SK-N-SH (cell line): ENCODE measurements around the gene RYR3.

Experiments
- GATA2 ChIP-seq: sonication (generic); formaldehyde crosslinking; IDR thresholded peaks from 2 replicates; pipeline ENCODE4 v1.5.0; 2020; ENCODE audit warnings: mild to moderate bottlenecking, missing genetic modification reagents
- RAD21 ChIP-seq: IDR thresholded peaks from 2 replicates; pipeline ENCODE4 v1.6.1; 2012; ENCODE audit warnings: mild to moderate bottlenecking, low read length
- SIN3A ChIP-seq: IDR thresholded peaks from 2 replicates; pipeline ENCODE4 v1.6.1; 2012; ENCODE audit warnings: low read depth, mild to moderate bottlenecking, low read length, moderate library complexity, borderline replicate concordance
- TF ChIP-seq, protein P1 (sequence below): fragments of 200-600 bp; sonication (generic); IDR thresholded peaks from 2 replicates; pipeline ENCODE4 v1.6.1; 2017; ENCODE audit warnings: antibody characterized with exemption, mild to moderate bottlenecking, moderate library complexity

DNA sequence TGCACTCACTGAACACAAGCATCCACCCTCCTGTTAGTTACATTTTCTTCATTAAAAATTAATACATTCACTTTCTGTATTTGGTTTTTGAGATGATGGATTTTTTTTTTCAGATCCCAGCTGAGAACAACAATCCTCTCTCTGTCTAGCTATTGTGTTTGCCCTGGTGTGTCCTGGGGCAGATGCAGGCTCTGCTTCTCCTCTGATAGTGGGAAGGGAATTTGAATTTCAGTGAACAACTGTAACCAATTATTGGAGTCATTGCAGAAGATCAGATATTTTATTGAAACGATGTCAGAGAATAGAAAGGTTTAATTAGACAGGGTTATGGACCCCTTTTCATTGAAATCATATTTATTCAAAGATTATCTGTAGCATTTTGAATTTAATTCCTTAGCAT lies 33.1 kb upstream of the RYR3 start:
- TF ChIP-seq GATA2 (CRISPR knock-in tag) (peak; percentile 47), SIN3A (no peak), RAD21 (no peak)
- TF ChIP-seq, protein P1, sequence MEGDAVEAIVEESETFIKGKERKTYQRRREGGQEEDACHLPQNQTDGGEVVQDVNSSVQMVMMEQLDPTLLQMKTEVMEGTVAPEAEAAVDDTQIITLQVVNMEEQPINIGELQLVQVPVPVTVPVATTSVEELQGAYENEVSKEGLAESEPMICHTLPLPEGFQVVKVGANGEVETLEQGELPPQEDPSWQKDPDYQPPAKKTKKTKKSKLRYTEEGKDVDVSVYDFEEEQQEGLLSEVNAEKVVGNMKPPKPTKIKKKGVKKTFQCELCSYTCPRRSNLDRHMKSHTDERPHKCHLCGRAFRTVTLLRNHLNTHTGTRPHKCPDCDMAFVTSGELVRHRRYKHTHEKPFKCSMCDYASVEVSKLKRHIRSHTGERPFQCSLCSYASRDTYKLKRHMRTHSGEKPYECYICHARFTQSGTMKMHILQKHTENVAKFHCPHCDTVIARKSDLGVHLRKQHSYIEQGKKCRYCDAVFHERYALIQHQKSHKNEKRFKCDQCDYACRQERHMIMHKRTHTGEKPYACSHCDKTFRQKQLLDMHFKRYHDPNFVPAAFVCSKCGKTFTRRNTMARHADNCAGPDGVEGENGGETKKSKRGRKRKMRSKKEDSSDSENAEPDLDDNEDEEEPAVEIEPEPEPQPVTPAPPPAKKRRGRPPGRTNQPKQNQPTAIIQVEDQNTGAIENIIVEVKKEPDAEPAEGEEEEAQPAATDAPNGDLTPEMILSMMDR: no peak
